ENCODE data around the gene APBB2. TPM values are rescaled to one million over a fixed set of nuclear protein-coding genes. Genes with fewer than 3 reads are reported as not detected.

Gene APBB2
- total RNA-seq, 1 donor from 2014 or later, result 7.6 TPM

DNA sequence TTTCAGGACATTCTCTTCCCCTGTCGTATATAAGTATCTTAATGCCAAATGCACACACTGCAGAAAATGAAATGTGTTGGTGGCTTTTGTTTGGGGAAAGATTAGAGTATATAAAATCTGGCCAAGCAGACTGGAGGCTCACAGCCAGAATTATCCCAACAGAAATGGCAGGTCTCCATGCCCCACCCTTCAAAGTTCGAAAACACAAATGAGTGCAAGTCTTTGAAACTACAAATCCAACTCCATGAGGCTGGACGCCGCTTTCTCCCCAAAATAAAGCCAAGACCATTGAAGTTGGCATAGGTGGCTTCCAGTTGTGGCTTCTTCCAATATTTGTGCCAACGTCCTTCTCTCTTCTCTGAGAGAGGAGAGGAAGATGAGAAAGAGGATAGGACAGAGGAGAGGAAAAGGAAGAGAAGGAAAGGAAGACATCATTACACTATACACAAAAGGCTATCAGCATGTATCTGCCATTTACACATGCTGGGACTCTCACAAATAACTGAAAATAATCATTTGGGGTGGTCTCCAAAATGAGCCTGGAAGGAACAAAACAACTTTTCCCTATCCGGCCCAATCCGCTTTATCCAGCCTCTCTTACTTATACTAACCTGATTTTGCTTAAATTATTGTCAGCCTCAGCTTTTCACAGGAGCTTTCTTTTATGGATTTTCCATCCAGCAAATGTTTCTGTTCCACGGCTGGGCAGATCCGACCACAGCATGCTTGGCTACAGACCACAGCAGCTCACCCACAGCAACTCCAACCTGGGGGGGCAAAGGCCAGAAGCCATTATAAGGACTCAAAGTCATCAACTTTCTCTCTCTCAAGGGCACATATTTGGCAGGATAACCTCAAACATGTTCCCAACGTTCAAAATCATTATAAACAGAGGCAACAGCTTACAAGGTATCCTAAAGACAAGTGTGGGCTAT is 71.7 kb downstream of the APBB2 start:
- intact Hi-C loops (cut with micrococcal nuclease), result no loop called here

GRCh38 chr4:41141900-41142299 is 72.4 kb downstream of the APBB2 start:
- intact Hi-C loops (cut with micrococcal nuclease), result no loop called here

DNA sequence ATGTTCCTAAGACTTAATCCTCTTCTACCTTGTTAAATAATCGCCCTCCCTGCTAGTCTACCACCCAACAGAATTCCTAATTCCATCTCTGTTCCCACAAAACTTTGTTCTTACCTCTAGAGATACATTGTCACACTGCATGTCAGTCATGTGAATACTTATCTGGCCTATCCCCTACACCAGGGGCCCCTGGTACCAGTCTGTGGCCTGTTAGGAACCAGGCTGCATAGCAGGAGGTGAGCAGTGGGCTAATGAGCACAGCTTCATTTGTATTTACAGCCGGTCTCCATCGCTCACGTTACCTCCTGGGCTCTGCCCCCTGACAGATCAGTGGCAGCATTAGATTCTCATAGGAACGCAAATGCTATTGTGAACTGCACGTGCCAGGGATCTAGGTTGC is 73.9 kb downstream of the APBB2 start:
- intact Hi-C loops (cut with micrococcal nuclease), result no loop called here

DNA sequence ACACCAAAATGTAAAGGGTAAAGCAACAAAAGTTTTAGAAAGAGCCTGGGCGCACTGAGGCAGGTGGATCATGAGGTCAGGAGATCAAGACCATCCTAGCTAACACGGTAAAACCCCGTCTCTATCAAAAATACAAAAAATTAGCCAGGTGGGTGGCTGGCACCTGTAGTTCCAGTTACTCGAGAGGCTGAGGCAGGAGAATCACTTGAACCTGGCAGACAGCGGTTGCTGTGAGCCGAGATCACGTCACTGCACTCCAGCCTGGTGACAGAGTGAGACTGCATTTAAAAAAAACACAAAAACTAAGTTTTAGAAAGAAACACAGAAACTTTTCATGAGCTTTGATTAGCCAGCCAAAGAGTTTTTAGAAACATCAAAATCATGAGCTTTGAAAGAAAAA is 76.5 kb downstream of the APBB2 start:
- intact Hi-C loops (cut with micrococcal nuclease), result no loop called here

- intact Hi-C loops (cut with micrococcal nuclease), result no loop called here
These were observed 77.9 kb downstream of the APBB2 start for GRCh38 chr4:41136456-41136855.

- intact Hi-C loops (cut with micrococcal nuclease), result no loop called here
These were observed 78.5 kb downstream of the APBB2 start for GRCh38 chr4:41135801-41136200.

- intact Hi-C loops (cut with micrococcal nuclease), result no loop called here
These were observed 79.8 kb downstream of the APBB2 start for GRCh38 chr4:41134581-41134980.

- intact Hi-C loops (cut with micrococcal nuclease), result no loop called here
These were observed 80.8 kb downstream of the APBB2 start for GRCh38 chr4:41133454-41134018.

- intact Hi-C loops (cut with micrococcal nuclease), result no loop called here
These were observed 82.2 kb downstream of the APBB2 start for GRCh38 chr4:41132055-41132683.

DNA sequence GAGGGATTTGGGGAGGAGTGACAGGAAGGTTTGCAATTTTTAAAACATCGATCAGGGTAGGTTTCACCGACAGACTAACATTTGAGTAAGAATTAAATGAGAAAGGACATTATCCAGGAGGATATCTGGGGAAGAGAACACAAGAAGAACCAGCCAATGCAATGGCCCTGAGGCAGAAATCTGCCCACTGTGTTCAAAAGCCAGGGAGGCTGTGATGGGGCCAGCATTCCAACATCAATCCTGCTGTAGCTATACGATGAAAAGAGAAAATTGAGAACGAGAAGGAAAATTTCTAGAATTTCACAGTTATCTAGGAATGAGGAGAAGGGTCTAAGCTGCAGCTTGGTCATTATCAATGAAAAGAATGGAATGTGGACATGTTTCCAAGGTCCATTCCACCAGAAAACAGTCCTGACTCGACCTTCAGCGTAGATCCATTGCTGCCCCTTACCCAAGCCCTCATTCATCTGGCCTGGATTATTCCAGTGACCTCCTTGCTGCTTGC is 84.4 kb downstream of the APBB2 start:
- intact Hi-C loops (cut with micrococcal nuclease), result no loop called here

DNA sequence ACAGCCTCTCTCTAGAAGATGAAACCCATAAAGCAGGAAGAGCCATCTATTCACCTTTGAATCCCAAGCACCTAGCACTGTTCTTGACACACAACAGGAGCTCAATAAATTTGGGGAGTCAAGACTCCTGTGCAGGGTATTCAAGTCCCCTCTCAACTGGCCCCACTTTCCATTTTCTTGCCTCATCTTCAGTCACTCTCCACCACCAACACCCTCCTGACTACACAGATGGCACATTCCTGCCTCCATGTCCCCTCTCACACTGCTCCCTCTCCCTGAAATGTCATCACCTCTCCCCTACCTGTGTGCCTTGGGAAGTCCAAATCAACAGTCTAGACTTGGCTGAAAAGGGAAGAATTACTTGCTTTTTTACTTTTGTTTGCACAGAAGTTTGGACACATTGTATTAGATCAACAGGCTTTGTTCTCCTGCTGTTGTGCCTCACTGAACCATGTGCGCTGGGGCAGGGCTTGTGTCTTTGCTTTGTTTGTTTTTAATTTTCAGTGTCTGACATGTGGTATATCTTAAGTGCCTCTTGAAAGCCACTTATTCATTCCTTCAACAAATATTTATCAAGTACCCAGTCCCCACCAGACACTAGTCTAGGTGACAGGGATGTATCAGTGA is 85.1 kb downstream of the APBB2 start:
- intact Hi-C loops (cut with micrococcal nuclease), result no loop called here

DNA sequence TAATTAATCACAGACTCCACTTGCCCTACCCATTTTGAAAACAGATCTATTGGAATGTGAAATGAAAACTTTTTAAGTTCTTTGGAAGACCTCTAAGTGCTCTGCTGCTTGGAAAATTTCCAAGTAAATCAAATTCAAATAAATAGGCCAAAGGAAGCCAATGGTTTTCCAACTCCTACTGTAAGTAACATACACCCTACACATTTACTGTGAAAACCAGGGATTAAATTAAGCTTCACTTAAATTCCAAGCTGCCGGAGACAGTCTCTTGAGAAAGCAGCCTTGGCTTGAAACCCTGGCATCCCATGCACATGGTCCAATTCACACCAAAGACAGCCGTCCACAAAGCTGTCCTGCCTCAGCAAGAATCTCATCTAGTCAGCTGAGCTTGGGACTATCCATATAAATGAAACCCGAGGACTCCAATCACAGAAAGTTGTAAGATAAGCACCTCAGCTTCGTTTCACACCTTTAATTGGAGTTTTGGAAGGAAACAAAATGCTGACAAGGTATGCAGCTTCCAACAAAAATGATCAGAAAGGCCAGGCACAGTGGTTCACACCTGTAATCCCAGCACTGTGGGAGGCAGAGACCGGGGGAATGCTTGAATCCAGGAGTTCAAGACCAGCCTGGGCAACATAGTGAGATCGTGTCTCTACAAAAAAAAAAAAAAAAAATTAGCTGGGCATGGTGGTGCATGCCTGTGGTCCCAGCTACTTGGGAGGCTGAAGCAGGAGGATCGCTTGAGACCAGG is 88.6 kb downstream of the APBB2 start:
- intact Hi-C loops (cut with micrococcal nuclease), result no loop called here

DNA sequence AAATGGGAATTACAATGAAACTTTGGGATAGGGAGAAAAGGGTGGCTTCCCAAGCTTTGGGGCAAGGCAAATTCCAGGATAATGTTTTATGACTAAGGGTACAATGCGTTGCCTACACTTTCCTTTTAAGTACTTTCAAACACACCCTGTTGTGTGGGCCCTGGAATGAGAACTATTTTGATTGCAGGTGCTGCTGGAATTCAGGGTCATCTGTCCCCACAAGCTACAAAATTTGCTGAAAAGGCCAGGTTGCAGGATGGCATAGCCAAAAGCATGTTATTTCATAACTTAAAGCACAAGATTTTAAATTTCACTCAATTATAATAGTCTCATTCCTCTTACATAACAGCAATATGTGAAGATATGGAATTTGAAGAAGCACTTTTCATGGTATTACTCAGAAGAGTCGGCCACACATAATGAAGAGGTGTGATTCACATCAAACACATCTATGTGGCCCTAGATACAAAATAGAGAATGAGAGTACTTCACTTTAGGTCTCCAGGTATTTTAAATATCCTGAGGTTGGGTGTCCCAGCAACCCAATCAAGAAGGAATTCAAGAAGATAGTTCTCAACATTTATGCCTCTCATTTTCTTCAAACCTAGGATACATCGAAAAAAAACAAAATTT is 89.3 kb downstream of the APBB2 start:
- intact Hi-C loops (cut with micrococcal nuclease), result no loop called here

DNA sequence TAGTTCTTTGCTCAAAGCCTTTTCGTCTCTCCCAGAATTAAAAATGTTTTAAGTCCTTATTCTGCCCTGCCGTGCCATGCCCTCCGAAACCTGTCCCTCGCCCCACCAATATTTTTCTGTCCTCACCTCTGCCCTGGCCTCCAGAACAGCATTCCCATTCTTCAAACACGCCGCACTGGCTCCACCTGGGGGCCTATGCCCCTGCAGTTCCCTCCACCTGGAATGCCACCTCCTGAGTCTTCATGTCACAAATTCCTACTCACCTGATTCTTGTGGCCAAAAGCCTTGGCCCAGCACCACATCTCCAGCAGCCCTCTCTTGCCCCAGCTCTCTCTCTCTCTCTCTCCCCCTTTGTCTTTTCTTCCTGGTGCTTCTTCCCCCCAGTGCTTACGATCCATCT is 91.6 kb downstream of the APBB2 start:
- intact Hi-C loops (cut with micrococcal nuclease), result no loop called here

GRCh38 chr4:41122309-41122708 is 92.0 kb downstream of the APBB2 start:
- intact Hi-C loops (cut with micrococcal nuclease), result no loop called here

DNA sequence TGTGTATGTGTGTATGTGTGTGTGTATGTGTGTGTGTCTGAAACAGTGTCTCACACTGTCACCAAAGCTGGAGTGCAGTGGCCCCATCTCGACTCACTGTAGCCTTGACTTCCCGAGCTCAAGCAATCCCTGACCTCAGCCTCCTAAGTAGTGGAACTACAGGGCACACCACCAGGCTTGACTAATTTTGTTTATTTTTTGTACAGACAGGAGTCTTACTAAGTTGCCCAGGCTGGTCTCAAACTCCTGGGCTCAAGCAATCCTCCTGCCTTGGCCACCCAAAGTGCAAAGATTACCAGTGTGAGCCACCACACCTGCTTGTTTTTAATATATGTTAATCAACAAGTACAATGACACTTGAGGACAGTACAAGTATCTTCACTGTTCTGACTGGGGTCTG is 92.4 kb downstream of the APBB2 start:
- intact Hi-C loops (cut with micrococcal nuclease), result no loop called here

GRCh38 chr4:41120297-41121217 is 93.8 kb downstream of the APBB2 start:
- intact Hi-C loops (cut with micrococcal nuclease), result no loop called here

DNA sequence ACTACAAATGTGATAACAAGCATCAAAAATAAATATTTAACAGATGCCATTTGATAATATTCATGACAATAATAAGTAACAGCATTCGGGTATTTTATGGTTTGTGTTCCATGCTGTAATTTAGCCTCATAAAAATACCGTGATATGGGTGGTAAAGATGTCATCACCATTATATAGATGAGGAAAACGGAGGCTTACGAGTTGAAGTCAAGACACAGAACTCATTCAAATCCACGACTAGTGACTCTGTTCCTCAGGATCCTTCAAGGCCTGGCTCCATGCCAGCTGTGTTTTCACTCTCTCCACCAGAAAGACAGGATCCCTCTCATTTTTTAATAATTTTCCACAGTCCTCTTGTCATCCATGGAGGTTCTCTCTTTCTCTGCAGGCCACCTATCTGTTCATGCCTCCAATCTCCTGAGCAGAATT is 94.5 kb downstream of the APBB2 start:
- intact Hi-C loops (cut with micrococcal nuclease), result no loop called here

DNA sequence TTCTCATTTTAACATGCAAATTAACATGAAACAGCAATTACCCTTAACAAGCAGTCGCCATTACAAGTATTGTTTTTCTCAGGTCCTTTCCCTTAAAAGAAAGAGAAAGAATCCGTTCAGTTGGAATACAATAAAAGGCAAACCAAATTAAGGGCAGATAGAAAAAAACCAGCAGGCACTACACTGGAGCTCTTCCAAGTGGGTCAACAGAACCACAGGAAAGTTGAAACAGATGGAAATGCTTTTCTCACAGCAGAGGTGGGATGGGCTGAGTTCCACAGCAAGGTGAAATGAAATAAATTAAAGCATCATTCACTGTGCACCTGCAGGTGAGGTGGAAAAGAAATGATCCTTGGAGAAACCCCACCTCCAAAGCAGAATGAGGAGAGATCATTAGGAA is 102.6 kb downstream of the APBB2 start:
- intact Hi-C loops (cut with micrococcal nuclease), result no loop called here

Measured in T-helper 1 cell treated with Interleukin-12 subunit alpha and Interleukin-12 subunit beta and Interleukin-4 antibody, amounts not matched to agents 30 ng/mL and 1 ng/mL, for 36 hours (primary cell).